H9 (cell line): Measurements from ENCODE around the gene SOCS1. TPM values are rescaled to one million over a fixed set of nuclear protein-coding genes. Genes with fewer than 3 reads are reported as not detected.

Source experiments
- DNase-seq: peaks from one replicate; pipeline ENCODE4 v3.0.0-alpha.2; 2017
- H2AFZ ChIP-seq: one replicate; pipeline ENCODE4 v1.6.1; 2013; ENCODE audit warnings: mild to moderate bottlenecking, low read length, control low read depth, moderate library complexity
- H2AK5ac ChIP-seq: 2 replicates; pipeline ENCODE4 v1.6.1; 2013; ENCODE audit warnings: low read length, control low read depth, mixed read lengths; ENCODE audit not compliant: insufficient read length
- H2BK120ac ChIP-seq: one replicate; pipeline ENCODE4 v1.6.1; 2013; ENCODE audit warnings: low read depth, mild to moderate bottlenecking, low read length, control low read depth, inconsistent platforms; ENCODE audit not compliant: poor library complexity, severe bottlenecking
- H2BK12ac ChIP-seq: 2 replicates; pipeline ENCODE4 v1.6.1; 2013; ENCODE audit warnings: low read length, control low read depth, mixed read lengths, low read depth; ENCODE audit not compliant: insufficient read length
- H2BK15ac ChIP-seq: 2 replicates; pipeline ENCODE4 v1.6.1; 2013; ENCODE audit warnings: low read depth, low read length, control low read depth
- H2BK20ac ChIP-seq: one replicate; pipeline ENCODE4 v1.6.1; 2013; ENCODE audit warnings: low read depth, mild to moderate bottlenecking, low read length, control low read depth, inconsistent platforms; ENCODE audit not compliant: poor library complexity, severe bottlenecking
- H2BK5ac ChIP-seq: 2 replicates; pipeline ENCODE4 v1.6.1; 2013; ENCODE audit warnings: low read length, control low read depth, mixed read lengths; ENCODE audit not compliant: insufficient read length
- H3K14ac ChIP-seq: 2 replicates; pipeline ENCODE4 v1.6.1; 2013; ENCODE audit warnings: low read length, control low read depth; ENCODE audit not compliant: insufficient read depth
- H3K18ac ChIP-seq: 2 replicates; pipeline ENCODE4 v1.6.1; 2013; ENCODE audit warnings: low read depth, mild to moderate bottlenecking, mixed read lengths, low read length, control low read depth; ENCODE audit not compliant: insufficient read length
- H3K23ac ChIP-seq: 2 replicates; pipeline ENCODE4 v1.6.1; 2013; ENCODE audit warnings: low read length, control low read depth, mixed read lengths, low read depth; ENCODE audit not compliant: insufficient read length
- H3K23me2 ChIP-seq: 2 replicates; pipeline ENCODE4 v1.6.1; 2013; ENCODE audit warnings: low read depth, mild to moderate bottlenecking, mixed read lengths, low read length, control low read depth; ENCODE audit not compliant: insufficient read length, poor library complexity, severe bottlenecking
- H3K27ac ChIP-seq: 2 replicates; pipeline ENCODE4 v1.5.1; 2013; ENCODE audit warnings: low read length, control low read depth, mixed read lengths, low read depth; ENCODE audit not compliant: insufficient read length
- H3K27me3 ChIP-seq: 2 replicates; pipeline ENCODE4 v1.6.1; 2013; ENCODE audit warnings: low read length, control low read depth, inconsistent platforms; ENCODE audit not compliant: insufficient read depth
- H3K4ac ChIP-seq: 2 replicates; pipeline ENCODE4 v1.6.1; 2013; ENCODE audit warnings: low read depth, mild to moderate bottlenecking, control low read depth, inconsistent platforms, low read length, moderate library complexity
- H3K4me1 ChIP-seq: 2 replicates; pipeline ENCODE4 v1.6.1; 2013; ENCODE audit warnings: low read length, control low read depth, inconsistent platforms; ENCODE audit not compliant: insufficient read depth
- H3K4me2 ChIP-seq: 2 replicates; pipeline ENCODE4 v1.6.1; 2013; ENCODE audit warnings: low read length, control low read depth, mixed read lengths; ENCODE audit not compliant: insufficient read length, insufficient read depth
- H3K56ac ChIP-seq: 2 replicates; pipeline ENCODE4 v1.6.1; 2013; ENCODE audit warnings: low read depth, mild to moderate bottlenecking, mixed read lengths, low read length, control low read depth; ENCODE audit not compliant: insufficient read length
- H3K79me1 ChIP-seq: 2 replicates; pipeline ENCODE4 v1.6.1; 2013; ENCODE audit warnings: low read depth, mild to moderate bottlenecking, moderate library complexity, low read length, control low read depth, inconsistent platforms; ENCODE audit not compliant: insufficient read depth, poor library complexity, severe bottlenecking
- H3K79me2 ChIP-seq: 2 replicates; pipeline ENCODE4 v1.6.1; 2013; ENCODE audit warnings: low read length, control low read depth, inconsistent platforms; ENCODE audit not compliant: insufficient read depth
- H3K9ac ChIP-seq: 2 replicates; pipeline ENCODE4 v1.6.1; 2013; ENCODE audit warnings: low read length, control low read depth, mixed read lengths; ENCODE audit not compliant: insufficient read length; ENCODE audit errors: extremely low read depth
- H3K9me3 ChIP-seq: one replicate; pipeline ENCODE4 v1.6.1; 2013; ENCODE audit warnings: low read depth, low read length, inconsistent platforms; ENCODE audit not compliant: control insufficient read depth
- H3T11ph ChIP-seq: one replicate; pipeline ENCODE4 v1.6.1; 2013; ENCODE audit warnings: mild to moderate bottlenecking, low read length, control low read depth, inconsistent platforms
- H4K20me1 ChIP-seq: one replicate; pipeline ENCODE4 v1.6.1; 2013; ENCODE audit not compliant: control insufficient read depth, insufficient read length, insufficient read depth
- H4K5ac ChIP-seq: 2 replicates; pipeline ENCODE4 v1.6.1; 2013; ENCODE audit warnings: low read depth, mild to moderate bottlenecking, mixed read lengths, low read length, control low read depth; ENCODE audit not compliant: insufficient read length
- H4K8ac ChIP-seq: replicated peaks from 2 replicates; pipeline ENCODE4 v1.6.1; 2013; ENCODE audit warnings: low read length, control low read depth, mixed read lengths, low read depth; ENCODE audit not compliant: insufficient read length
- H4K91ac ChIP-seq: 2 replicates; pipeline ENCODE4 v1.6.1; 2013; ENCODE audit warnings: low read depth, mild to moderate bottlenecking, moderate library complexity, mixed read lengths, low read length, control low read depth; ENCODE audit not compliant: insufficient read length
- H3K27ac Mint-ChIP-seq, 3 experiments: 2 replicates in 2 of 3; 3 replicates in 1 of 3; pipeline ENCODE4 v1.8.0; 2020 to 2021; ENCODE audit warnings: mixed read lengths in 3 of 3, mild to moderate bottlenecking in 1 of 3, moderate library complexity in 1 of 3
- H3K27me3 Mint-ChIP-seq: 2 replicates; pipeline ENCODE4 v1.8.0; 2021; ENCODE audit warnings: low read depth, mild to moderate bottlenecking, moderate library complexity, mixed read lengths
- H3K36me3 Mint-ChIP-seq, 3 experiments: 2 replicates in 2 of 3; 3 replicates in 1 of 3; pipeline ENCODE4 v1.8.0; 2020 to 2021; ENCODE audit warnings: low read depth in 3 of 3, mixed read lengths in 3 of 3; ENCODE audit not compliant: insufficient read depth in 1 of 3
- H3K4me1 Mint-ChIP-seq, 2 experiments: 2 replicates each; pipeline ENCODE4 v1.8.0; 2020; ENCODE audit warnings: mixed read lengths in 2 of 2
- H3K4me3 Mint-ChIP-seq, 2 experiments: 2 replicates in 1 of 2; 3 replicates in 1 of 2; pipeline ENCODE4 v1.8.0; 2020 to 2021; ENCODE audit warnings: mild to moderate bottlenecking in 2 of 2, mixed read lengths in 2 of 2, moderate library complexity in 1 of 2
- H3K9me3 Mint-ChIP-seq, 2 experiments: 2 replicates in 1 of 2; 3 replicates in 1 of 2; pipeline ENCODE4 v1.8.0; 2020; ENCODE audit warnings: mild to moderate bottlenecking in 2 of 2, mixed read lengths in 2 of 2, moderate library complexity in 1 of 2
- WGBS: extraction: QIAGEN DNeasy Blood & Tissue Kit; methylation state at CpG from one replicate; pipeline ENCODE4 v1.1.7; 2013; ENCODE audit warnings: missing lambda C conversion rate, low lambda C conversion rate, mixed read lengths; ENCODE audit not compliant: insufficient read length; ENCODE audit errors: extremely low coverage; 5-methylcytosine and 5-hydroxymethylcytosine counted together
- total RNA-seq: library from RNA; stranded (reverse); gene quantifications from 2 replicates; pipeline ENCODE4 v1.2.1, GENCODE V29; 2021
- TF ChIP-seq, protein P1 (sequence below): fragments of 200-600 bp; sonication (generic); conservative IDR thresholded peaks from 3 replicates; pipeline ENCODE4 v1.8.0; 2021; ENCODE audit warnings: antibody characterized with exemption, mild to moderate bottlenecking

The SOCS1 gene
- total RNA-seq, 1 experiment from 2014 or later, result 11.0 TPM

DNA sequence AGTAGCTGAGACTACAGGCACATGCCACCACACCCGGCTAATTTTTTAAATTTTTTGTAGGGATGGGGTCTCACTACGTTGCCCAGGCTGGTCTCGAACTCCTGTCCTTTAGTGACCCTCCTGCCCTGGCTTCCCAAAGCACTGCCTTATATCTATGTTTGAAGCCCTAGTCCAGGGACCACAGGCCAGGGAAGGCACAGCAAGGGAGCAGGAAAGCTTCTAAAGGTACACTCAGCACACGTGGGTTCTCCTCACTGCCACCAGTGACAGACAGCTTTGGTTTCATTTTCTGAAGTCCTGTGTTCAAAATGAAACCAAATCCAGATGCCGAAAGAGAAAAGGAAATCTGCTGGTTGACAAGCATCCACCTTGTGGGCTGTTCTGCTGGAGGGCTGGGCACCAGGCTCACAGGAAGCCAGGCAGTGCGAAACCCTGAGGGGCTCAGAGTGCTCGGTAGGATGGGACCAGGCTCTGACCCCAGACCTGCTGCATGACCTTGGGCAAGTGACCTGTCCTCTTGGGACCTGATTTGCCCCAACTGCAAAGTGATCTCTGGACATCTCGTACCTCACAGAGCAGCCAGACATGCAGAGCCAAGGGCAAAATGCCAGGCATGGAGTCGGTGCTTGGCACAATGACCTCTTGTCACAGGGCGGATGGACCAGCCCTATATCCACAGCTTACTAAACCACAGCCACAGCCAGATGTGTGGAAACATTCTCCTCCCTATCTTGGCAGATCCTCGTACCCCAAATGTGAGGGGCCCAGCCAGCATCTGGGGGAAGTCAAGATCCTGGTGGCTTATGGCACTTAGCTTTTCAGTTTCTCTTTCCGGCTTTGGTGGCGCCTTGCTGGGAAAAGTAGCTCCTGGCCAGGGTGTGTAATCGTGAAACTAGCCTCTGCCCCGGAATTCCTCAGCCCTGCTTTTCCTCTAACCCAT lies 2.8 kb upstream of the SOCS1 start:
- H4K5ac ChIP-seq, result no peak overlapping the region
- no peak overlapping the region for H4K91ac ChIP-seq
- no peak overlapping the region for H3T11ph ChIP-seq
- H2BK12ac ChIP-seq, result no peak overlapping the region
- no peak overlapping the region for H2BK5ac ChIP-seq
- H3K9me3 ChIP-seq, result no peaks in the 10 kb centered on the region
- no peak overlapping the region for H2BK20ac ChIP-seq
- TF ChIP-seq, protein P1, sequence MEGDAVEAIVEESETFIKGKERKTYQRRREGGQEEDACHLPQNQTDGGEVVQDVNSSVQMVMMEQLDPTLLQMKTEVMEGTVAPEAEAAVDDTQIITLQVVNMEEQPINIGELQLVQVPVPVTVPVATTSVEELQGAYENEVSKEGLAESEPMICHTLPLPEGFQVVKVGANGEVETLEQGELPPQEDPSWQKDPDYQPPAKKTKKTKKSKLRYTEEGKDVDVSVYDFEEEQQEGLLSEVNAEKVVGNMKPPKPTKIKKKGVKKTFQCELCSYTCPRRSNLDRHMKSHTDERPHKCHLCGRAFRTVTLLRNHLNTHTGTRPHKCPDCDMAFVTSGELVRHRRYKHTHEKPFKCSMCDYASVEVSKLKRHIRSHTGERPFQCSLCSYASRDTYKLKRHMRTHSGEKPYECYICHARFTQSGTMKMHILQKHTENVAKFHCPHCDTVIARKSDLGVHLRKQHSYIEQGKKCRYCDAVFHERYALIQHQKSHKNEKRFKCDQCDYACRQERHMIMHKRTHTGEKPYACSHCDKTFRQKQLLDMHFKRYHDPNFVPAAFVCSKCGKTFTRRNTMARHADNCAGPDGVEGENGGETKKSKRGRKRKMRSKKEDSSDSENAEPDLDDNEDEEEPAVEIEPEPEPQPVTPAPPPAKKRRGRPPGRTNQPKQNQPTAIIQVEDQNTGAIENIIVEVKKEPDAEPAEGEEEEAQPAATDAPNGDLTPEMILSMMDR, result no peak
- H3K9me3 Mint-ChIP-seq, result no peaks in the 10 kb centered on the region
- no peak overlapping the region for H3K4ac ChIP-seq
- no peak overlapping the region for H3K23ac ChIP-seq
- H3K18ac ChIP-seq, result no peak overlapping the region
- peaks cover 10% of the 10 kb centered on the region; the same call in 1 of the 2 replicates for H3K79me2 ChIP-seq
- H3K4me3 Mint-ChIP-seq, result no peak overlapping the region
- H3K27ac ChIP-seq, result no peak overlapping the region
- H3K14ac ChIP-seq, result no peak overlapping the region
- peaks cover 5% of the 10 kb centered on the region; the same call in 1 of the 2 replicates for H3K4me1 ChIP-seq
- no peak overlapping the region for H2BK15ac ChIP-seq
- no peak overlapping the region for H2AK5ac ChIP-seq
- no peaks in the 10 kb centered on the region for H3K27me3 ChIP-seq
- H4K20me1 ChIP-seq, result no peaks in the 10 kb centered on the region
- no CpG with 5 or more reads among the region's 15 CpGs for WGBS
- no peak overlapping the region for H3K56ac ChIP-seq
- H2AFZ ChIP-seq, result no peak overlapping the region
- peaks cover 9% of the 10 kb centered on the region for H3K23me2 ChIP-seq
- no peak overlapping the region for H3K9ac ChIP-seq
- no peaks in the 10 kb centered on the region; the same call in 1 of the 2 replicates for H3K27me3 Mint-ChIP-seq
- peaks cover 17 to 23% of the 10 kb centered on the region in 2 experiments for H3K4me1 Mint-ChIP-seq
- H3K36me3 Mint-ChIP-seq, result peaks cover 0 to 7% (median under 1%) of the 10 kb centered on the region in 3 experiments; a peak in 3 of 7 replicates
- no peak overlapping the region for H2BK120ac ChIP-seq
- no peaks in the 10 kb centered on the region for H3K79me1 ChIP-seq
- no peak overlapping the region for H4K8ac ChIP-seq
- no peak for DNase-seq
- H3K27ac Mint-ChIP-seq, result no peak overlapping the region
- H3K4me2 ChIP-seq, result no peak overlapping the region
